ENCODE results near the gene SCUBE1.

GRCh38 chr22:43277091-43277490 lies 66.1 kb downstream of the SCUBE1 start:
- TF ChIP-seq EZH2phosphoT487 (IDR thresholded peaks at IDR 0.05; ENCODE audit: unreplicated experiment) (no peak), STAT1 (IDR thresholded peaks at IDR 0.05; ENCODE audit: unreplicated experiment) (no peak), CTCF (conservative IDR thresholded peaks at IDR 0.05; ENCODE audit: low read depth in 2 of 2) (no peak)
